HG02678 (cell line): Measurements from ENCODE around the gene SERPINI1.

ENCODE experiments used
- ATAC-seq: cut with Tn5 transposase; IDR thresholded peaks from one replicate; pipeline ENCODE4 v1.9.1; 2021; ENCODE audit warnings: mild to moderate bottlenecking, moderate library complexity; ENCODE audit not compliant: unreplicated experiment

The SERPINI1 gene, protein sequence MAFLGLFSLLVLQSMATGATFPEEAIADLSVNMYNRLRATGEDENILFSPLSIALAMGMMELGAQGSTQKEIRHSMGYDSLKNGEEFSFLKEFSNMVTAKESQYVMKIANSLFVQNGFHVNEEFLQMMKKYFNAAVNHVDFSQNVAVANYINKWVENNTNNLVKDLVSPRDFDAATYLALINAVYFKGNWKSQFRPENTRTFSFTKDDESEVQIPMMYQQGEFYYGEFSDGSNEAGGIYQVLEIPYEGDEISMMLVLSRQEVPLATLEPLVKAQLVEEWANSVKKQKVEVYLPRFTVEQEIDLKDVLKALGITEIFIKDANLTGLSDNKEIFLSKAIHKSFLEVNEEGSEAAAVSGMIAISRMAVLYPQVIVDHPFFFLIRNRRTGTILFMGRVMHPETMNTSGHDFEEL

DNA sequence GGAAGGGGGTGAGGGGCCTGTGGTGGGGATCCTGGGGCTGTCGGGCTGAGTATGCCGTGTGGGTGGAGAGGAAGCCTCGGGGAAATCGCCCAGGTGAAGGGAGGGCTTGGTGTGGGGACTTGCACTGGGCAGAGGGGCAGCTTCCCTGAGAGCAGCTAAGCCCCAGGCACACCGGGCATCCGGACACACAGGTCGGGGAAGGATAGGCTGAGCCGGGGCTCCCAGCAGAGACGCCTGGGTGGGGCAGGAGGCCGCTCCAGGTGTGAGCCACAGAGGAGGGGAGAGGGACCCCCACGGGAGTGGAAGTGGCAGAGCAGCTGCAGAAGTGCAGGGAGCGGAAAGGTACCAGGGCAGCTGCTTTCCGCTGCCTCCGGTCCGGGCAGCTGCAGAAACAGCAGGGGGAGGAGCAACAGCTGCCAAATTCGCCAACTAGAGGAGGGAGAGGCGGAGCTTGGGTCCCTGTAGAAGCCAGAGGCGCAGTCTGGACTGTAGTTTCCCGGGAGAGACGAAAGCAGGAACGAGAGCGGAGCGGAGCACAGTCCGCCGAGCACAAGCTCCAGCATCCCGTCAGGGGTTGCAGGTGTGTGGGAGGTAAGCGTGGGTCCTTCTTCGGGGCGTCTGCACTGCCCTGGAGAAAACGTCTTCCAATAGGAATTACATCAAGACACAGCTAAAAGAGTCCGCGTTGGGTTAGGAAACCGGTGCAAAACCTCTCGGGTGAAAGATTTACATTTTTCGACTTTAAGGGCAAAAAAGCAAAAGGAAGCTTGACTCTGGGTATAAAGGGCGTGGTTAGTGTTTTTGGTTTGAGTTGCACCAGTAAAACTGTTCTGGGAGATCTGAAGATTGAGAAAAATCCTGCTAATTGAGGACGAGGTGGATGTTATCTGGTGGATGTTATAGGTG is at the start of gene SERPINI1:
TSS of gene SERPINI1 (plus strand) at position 489 of the 906 bp plus-strand sequence. CDS start 53,408 bp downstream, outside the sequence.
- ATAC-seq: peak; percentile 58

DNA sequence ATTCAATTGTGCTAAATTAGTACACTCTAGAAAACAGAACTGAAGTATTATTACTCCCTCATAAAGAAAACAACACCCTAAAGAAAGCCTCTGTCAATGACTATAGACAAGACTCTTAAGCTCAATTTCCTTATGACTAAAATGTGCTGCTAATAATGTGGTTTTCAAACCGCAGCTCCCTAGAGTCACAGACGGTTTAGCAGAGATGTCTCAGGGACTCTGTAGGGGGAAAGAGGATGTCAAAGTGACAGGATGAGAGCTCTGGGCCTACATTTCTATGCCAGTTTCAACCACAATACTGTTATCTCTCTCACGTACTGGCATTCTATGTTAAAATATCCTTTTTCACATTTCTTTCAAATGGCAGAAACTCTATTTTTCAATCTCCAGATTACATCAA is 44.2 kb upstream of the SERPINI1 start:
- ATAC-seq: peak; percentile 100

DNA sequence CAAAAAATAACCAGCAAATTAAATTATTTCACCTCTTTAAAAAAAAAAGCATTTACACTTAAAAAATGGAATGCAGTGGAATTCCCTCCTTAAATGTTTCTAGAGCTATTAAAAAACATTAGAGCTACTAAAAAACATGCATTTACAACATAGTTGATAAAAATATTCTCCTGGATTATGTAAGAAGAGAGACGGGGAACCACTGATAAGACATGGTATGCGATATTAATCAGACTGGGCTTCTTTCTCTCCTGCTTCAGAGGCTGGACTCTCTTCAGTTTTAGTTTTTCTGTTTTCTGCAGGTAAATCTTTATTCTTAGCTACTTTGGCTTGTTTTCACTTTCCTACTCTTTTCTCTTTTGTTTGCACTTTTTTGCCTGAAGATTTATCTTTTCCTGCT is 41.4 kb upstream of the SERPINI1 start:
- ATAC-seq: no peak

DNA sequence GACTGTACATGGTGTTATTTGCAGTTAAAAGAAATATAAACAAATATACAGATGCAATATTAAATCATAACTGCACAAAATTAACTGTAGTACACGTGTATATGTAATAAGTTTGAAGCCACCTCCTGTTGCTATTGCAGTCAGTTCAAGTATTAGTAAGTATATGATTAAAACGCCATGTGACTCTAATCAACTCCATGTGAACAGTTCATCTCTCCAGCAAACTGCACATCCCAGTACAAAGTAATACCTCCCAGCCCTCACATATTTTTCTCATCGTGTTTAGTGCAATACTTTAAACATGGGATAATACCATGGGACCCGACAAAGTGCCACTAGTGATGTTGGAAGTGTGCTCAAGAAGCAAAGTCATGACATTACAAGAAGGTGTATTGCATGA is 35.5 kb upstream of the SERPINI1 start:
- no peak for ATAC-seq

DNA sequence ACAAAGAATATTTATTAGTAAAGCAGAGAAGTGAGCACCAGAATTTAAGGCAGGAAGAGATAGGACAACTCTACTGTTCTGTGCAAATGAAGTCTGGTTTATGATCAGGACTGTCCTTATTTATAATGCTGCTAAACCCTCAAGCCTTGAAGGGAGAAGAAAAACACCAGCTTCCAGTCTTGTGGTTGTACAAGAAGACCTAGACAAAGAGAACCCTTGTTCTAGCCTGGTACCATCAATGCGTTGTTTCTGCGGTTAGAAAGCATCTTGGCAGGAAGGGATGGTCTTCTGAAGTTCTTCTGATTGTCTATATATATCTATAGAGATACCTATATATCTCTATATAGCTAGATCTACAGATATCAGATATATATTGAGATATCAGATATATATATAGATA is 34.6 kb upstream of the SERPINI1 start:
- ATAC-seq: no peak

DNA sequence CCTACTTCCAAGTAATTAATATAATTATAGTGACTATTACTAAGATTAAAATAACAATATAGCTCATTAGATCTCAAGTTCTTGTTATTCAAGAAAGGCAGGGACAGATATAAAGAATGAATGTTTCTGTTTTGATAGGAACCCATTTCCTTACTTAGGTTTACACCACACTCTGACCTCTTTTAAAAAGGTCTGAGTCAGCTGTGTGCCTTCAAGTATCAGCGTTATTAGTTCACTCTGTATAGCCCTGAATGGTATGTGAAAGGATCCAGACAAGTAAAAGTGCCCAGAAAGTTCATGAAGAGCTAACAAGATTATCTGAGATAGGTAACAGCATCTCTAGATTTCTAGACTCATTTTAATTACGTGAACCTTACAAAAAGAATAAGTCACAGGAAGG is 29.7 kb upstream of the SERPINI1 start:
- no peak for ATAC-seq

DNA sequence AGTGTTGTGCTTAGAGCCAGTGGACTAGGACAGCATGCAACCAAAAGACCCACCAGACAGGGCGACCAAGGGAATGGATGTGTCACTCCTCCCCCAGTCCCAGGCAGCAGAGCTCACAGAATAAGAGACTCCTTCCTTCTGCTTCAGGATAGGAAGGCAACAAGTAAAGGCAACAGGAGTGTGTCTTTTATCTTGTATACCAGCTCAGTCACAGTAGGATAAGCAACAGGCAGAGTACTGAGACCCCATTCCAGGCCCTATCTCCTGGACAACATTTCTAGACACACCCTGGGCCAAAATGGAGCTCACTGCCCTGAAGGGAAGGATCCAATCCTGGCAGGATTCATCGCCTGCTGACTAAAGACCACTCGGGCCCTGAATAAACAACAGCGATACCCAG is 25.8 kb upstream of the SERPINI1 start:
- no peak for ATAC-seq

DNA sequence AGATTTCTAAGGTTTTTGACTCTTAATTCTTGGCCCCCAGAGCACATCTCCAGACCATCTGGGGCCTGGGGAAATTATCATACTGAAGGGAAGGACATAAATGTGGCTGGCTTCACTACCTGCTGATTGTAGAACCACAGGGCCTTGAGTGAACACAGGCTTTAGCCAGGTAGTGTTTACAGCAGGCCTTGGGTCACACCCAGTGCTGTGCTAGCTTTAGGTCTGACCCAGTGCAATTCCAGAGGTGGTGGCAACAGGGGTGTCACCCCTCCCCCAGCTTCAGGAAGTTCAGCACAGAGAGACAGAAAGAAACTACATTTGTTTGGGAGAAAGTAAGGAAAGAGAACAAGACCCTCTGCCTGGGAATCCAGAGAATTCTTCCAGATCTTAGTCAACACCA is 25.0 kb upstream of the SERPINI1 start:
- ATAC-seq: no peak

DNA sequence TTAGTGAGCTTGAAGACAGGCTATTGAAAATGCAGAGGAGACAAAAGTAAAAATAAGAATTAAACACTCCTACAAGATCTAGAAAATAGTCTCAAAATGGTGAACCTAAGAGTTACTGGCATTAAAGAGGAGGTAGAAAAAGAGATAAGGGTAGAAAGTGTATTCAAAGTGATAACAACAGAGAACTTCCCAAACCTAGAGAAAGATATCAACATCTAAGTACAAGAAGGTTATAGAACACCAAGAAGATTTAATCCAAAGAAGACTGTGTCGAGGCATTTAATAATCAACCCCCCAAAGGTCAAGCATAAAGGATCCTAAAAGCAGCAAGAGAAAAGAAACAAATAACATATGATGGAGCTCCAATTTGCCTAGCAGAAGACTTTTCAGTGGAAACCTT is 24.1 kb upstream of the SERPINI1 start:
- ATAC-seq: no peak

DNA sequence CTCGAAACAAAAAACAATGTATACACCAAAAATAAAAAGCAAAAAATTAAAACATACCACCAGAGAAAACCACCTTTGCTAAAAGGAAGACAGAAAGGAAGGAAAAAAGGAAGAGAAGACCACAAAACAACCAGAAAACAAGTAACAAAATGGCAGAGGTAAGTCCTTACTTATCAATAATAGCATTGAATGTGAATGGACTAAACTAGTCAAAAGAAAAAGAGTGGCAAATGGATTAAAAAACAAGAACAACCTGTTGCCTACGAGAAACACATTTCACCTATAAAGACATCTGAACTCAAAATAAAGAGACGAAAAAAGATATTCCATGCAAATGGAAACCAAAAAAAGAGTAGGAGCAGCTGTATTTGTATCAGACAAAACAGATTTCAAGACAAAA is 23.1 kb upstream of the SERPINI1 start:
- no peak for ATAC-seq

DNA sequence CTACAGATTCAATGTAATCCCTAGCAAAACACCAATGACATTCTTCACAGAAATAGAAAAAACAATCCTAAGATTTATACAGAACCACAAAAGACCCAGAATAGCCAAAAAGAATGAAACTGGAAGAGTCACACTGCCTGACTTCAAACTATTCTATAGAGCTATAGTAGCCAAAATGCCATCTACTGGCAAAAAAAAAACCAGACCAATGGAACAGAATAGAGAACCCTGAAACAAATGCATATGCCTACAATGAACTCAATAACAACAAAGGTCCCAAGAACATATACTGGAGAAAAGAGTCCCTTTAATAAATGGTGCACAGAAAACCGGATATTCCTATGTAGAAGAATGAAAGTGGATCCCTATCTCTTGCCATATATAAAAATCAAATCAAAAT is 20.6 kb upstream of the SERPINI1 start:
- ATAC-seq: no peak

DNA sequence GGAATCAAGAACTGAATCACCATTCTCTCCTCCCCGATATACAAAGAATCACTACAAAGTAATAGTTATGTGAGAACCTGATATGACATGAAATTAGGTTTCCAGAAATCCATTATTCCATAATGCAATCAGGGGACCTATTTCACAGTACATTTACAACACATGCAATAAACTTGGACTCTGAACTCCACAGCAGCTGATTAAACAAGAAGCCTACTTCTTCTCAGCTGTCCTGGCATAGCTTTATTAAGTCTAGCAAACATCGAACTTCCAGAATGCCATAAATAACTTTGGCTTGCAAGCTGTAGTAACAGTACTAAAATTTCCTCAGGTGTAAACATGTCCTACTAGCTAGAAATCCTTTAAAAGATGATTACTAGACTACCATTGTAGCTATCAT is 18.6 kb upstream of the SERPINI1 start:
- ATAC-seq: no peak

DNA sequence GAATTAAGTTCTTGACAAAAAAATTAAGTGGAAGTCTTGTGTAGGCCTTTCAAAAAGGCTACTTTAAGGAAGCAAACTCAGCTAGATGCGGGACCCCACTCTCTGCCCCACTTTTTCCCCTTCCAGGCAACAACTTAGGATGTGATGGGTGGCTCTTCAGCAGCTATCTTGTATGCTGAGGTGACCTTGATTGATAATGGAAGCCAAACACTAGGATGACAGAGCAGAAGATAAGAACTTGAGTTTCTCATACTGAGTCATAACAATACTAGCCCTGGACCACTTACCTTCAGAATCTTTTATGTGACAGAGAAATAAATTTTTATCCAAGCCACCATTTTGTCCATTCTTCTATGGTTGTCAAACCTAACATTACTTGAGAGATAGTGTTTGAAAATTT is 16.9 kb upstream of the SERPINI1 start:
- no peak for ATAC-seq

DNA sequence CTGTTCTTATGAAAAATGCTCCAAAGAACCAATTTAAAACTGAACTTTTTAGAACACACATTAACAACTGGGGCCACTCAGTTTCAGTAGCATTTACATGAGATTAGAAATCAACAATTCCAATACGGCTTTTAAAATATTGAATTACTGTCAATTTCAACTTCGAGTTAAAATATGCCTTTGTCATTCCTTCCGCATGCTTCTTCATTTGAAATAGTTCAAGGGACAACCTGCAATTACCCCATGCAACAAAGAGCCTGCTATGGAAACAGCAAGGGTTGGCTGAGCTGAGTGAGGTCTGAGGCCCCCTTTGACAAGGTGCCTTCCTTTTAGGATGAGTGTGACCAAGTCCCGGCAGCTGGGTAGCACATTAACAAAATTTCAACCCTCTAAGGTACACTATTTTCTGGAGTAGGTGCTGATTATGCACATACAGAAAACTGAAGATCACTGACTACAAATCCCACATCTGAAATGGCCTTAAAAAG is 12.5 kb upstream of the SERPINI1 start:
- no peak for ATAC-seq

DNA sequence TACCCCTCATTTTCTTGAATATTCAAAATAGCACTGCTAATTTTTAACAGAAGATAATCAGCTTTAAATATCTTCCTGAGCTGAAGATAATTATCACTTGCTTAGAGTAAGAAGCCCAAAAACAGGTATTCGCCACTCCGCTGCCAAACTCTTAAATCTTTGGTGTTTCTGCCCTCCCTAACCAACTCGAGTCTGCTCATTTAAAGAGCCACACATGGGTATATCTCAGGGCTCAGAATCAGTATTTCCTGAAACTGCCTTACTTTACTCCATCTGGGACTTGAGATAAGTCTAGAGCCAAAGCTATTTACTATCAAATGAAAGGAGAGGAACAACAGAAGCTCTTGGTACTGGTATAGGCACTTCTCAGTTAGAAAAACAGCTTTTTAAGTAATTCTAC is 11.6 kb upstream of the SERPINI1 start:
- ATAC-seq: no peak

DNA sequence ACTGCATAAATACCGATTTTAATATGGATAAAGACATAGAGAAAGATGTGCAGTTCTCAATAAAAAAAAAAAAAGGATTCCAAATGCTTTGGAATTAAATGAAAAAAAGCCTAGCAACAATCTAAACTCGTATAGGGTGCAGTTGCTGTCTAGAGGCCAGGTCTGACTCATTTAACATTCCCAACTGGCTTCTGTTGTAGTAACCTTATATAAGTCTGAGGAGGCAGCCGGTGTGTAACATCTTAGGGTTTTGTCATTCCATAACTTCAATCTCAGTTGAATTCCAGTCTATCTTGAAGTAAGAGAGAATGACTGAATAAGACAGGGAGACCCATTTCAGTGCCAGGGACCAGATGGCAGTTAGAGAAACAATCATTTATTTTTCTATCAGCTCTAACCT is 7.3 kb upstream of the SERPINI1 start:
- ATAC-seq: no peak

DNA sequence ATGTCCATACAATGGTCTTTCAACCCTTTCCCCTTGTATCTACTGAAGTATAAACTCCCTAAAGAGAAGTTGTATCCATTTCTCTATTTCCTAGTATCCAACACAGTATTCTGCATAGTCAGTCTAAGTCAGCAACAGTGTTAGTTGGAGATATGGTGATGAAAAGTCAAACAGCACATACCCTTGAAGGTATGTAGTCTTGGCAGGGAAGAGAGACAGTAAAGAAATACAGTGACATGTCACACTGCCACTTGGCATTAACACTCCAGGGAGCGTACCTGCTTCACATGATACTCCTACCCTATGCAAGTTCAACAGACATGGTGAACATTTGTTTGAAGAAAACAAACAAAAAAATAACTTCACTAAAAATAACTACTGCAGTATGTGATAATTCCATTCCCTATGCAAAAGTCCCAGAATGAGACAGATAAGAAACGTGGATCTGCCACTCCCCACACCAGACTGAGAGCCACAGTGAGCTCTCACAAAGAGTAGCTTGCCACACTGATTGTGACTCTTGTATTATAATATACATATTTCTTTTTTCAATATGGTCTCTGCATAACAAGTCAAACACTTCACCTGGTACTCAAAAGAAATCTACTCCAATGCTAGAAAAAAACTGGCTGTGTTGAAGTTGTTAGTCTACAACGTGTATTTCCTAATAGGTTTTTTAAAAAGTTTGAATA is 6.7 kb upstream of the SERPINI1 start:
- no peak for ATAC-seq

DNA sequence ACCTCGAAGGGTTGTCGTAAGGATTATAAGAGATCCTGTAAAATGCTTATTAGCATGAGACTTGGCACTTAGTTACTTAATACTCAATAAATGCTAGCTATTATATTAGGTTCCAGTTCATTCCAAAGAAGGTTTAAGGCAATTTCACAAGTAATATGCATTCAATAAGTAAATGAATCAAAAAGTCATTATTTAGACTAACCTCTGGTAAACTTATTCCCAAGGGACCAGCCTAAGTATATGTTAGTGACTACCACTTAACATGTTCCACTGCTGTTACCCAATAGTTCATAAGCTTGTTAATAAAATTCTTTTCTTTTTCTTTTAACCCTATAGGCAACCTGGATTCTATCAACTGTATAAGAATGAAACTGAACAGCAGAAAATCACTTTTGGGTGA is 5.9 kb upstream of the SERPINI1 start:
- no peak for ATAC-seq

DNA sequence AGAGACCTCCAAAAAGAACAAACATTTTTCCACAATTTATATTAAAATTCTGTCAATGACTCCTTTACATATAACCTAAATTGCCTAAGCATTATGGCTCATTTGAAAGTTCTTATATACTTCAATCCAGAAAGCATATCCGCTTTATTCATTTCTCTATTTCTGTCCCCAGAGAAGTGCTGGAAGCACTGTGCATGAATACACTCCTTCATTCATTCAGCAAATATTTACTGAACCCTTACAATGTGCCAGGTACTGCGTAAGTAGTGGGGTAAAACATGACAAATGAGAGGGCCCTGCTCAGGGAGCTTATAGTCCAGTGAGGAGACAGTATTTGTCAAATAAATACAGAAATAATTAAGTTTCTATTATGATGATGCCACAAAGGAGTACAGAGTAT is 4.1 kb upstream of the SERPINI1 start:
- no peak for ATAC-seq

DNA sequence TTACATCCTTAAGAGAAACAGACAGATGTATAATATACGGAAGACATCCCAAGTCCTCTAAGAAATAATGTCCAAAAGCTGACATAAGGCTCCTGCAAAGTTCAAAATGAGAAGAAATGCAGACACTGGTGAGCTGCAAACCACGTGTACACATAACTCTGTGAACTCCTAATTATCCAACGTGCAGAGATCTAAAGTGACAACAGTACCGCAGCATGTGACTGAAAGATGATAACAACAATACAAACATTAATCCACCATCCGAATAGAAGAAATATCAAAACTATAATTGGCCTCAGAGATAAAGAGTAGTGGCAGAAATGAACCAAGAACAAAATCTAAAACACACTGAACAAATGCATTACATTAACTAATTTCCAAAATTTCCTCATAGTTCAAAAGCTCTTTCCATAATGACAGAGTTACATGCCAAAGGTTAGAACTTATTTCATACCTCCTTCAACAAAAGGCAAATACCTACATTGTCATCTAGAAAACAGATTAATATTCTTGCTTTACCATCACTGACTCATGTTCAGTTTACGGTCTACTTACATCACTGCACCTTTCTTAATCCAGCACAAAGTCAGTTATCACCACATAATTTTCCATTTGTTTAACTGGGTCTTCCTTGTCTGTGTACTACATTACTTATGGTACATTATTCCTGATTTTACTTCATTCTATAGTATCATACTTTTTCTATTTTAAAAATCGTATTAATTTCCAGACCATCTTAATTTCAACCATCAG is 3.0 kb upstream of the SERPINI1 start:
- no peak for ATAC-seq
